H9 (cell line): ENCODE data around the gene MAPKAPK2. TPM values are rescaled to one million over a fixed set of nuclear protein-coding genes. Genes with fewer than 3 reads are reported as not detected.

Source experiments
- DNase-seq: peaks from one replicate; pipeline ENCODE4 v3.0.0-alpha.2; 2017
- H2AFZ ChIP-seq: one replicate; pipeline ENCODE4 v1.6.1; 2013; ENCODE audit warnings: mild to moderate bottlenecking, low read length, control low read depth, moderate library complexity
- H2AK5ac ChIP-seq: 2 replicates; pipeline ENCODE4 v1.6.1; 2013; ENCODE audit warnings: low read length, control low read depth, mixed read lengths; ENCODE audit not compliant: insufficient read length
- H2BK120ac ChIP-seq: one replicate; pipeline ENCODE4 v1.6.1; 2013; ENCODE audit warnings: low read depth, mild to moderate bottlenecking, low read length, control low read depth, inconsistent platforms; ENCODE audit not compliant: poor library complexity, severe bottlenecking
- H2BK12ac ChIP-seq: 2 replicates; pipeline ENCODE4 v1.6.1; 2013; ENCODE audit warnings: low read length, control low read depth, mixed read lengths, low read depth; ENCODE audit not compliant: insufficient read length
- H2BK15ac ChIP-seq: 2 replicates; pipeline ENCODE4 v1.6.1; 2013; ENCODE audit warnings: low read depth, low read length, control low read depth
- H2BK20ac ChIP-seq: one replicate; pipeline ENCODE4 v1.6.1; 2013; ENCODE audit warnings: low read depth, mild to moderate bottlenecking, low read length, control low read depth, inconsistent platforms; ENCODE audit not compliant: poor library complexity, severe bottlenecking
- H2BK5ac ChIP-seq: 2 replicates; pipeline ENCODE4 v1.6.1; 2013; ENCODE audit warnings: low read length, control low read depth, mixed read lengths; ENCODE audit not compliant: insufficient read length
- H3K14ac ChIP-seq: 2 replicates; pipeline ENCODE4 v1.6.1; 2013; ENCODE audit warnings: low read length, control low read depth; ENCODE audit not compliant: insufficient read depth
- H3K18ac ChIP-seq: 2 replicates; pipeline ENCODE4 v1.6.1; 2013; ENCODE audit warnings: low read depth, mild to moderate bottlenecking, mixed read lengths, low read length, control low read depth; ENCODE audit not compliant: insufficient read length
- H3K23ac ChIP-seq: 2 replicates; pipeline ENCODE4 v1.6.1; 2013; ENCODE audit warnings: low read length, control low read depth, mixed read lengths, low read depth; ENCODE audit not compliant: insufficient read length
- H3K23me2 ChIP-seq: 2 replicates; pipeline ENCODE4 v1.6.1; 2013; ENCODE audit warnings: low read depth, mild to moderate bottlenecking, mixed read lengths, low read length, control low read depth; ENCODE audit not compliant: insufficient read length, poor library complexity, severe bottlenecking
- H3K27ac ChIP-seq: 2 replicates; pipeline ENCODE4 v1.5.1; 2013; ENCODE audit warnings: low read length, control low read depth, mixed read lengths, low read depth; ENCODE audit not compliant: insufficient read length
- H3K27me3 ChIP-seq: 2 replicates; pipeline ENCODE4 v1.6.1; 2013; ENCODE audit warnings: low read length, control low read depth, inconsistent platforms; ENCODE audit not compliant: insufficient read depth
- H3K4ac ChIP-seq: 2 replicates; pipeline ENCODE4 v1.6.1; 2013; ENCODE audit warnings: low read depth, mild to moderate bottlenecking, control low read depth, inconsistent platforms, low read length, moderate library complexity
- H3K4me1 ChIP-seq: 2 replicates; pipeline ENCODE4 v1.6.1; 2013; ENCODE audit warnings: low read length, control low read depth, inconsistent platforms; ENCODE audit not compliant: insufficient read depth
- H3K4me2 ChIP-seq: 2 replicates; pipeline ENCODE4 v1.6.1; 2013; ENCODE audit warnings: low read length, control low read depth, mixed read lengths; ENCODE audit not compliant: insufficient read length, insufficient read depth
- H3K56ac ChIP-seq: 2 replicates; pipeline ENCODE4 v1.6.1; 2013; ENCODE audit warnings: low read depth, mild to moderate bottlenecking, mixed read lengths, low read length, control low read depth; ENCODE audit not compliant: insufficient read length
- H3K79me1 ChIP-seq: 2 replicates; pipeline ENCODE4 v1.6.1; 2013; ENCODE audit warnings: low read depth, mild to moderate bottlenecking, moderate library complexity, low read length, control low read depth, inconsistent platforms; ENCODE audit not compliant: insufficient read depth, poor library complexity, severe bottlenecking
- H3K79me2 ChIP-seq: 2 replicates; pipeline ENCODE4 v1.6.1; 2013; ENCODE audit warnings: low read length, control low read depth, inconsistent platforms; ENCODE audit not compliant: insufficient read depth
- H3K9ac ChIP-seq: 2 replicates; pipeline ENCODE4 v1.6.1; 2013; ENCODE audit warnings: low read length, control low read depth, mixed read lengths; ENCODE audit not compliant: insufficient read length; ENCODE audit errors: extremely low read depth
- H3K9me3 ChIP-seq: one replicate; pipeline ENCODE4 v1.6.1; 2013; ENCODE audit warnings: low read depth, low read length, inconsistent platforms; ENCODE audit not compliant: control insufficient read depth
- H3T11ph ChIP-seq: one replicate; pipeline ENCODE4 v1.6.1; 2013; ENCODE audit warnings: mild to moderate bottlenecking, low read length, control low read depth, inconsistent platforms
- H4K20me1 ChIP-seq: one replicate; pipeline ENCODE4 v1.6.1; 2013; ENCODE audit not compliant: control insufficient read depth, insufficient read length, insufficient read depth
- H4K5ac ChIP-seq: 2 replicates; pipeline ENCODE4 v1.6.1; 2013; ENCODE audit warnings: low read depth, mild to moderate bottlenecking, mixed read lengths, low read length, control low read depth; ENCODE audit not compliant: insufficient read length
- H4K8ac ChIP-seq: replicated peaks from 2 replicates; pipeline ENCODE4 v1.6.1; 2013; ENCODE audit warnings: low read length, control low read depth, mixed read lengths, low read depth; ENCODE audit not compliant: insufficient read length
- H4K91ac ChIP-seq: 2 replicates; pipeline ENCODE4 v1.6.1; 2013; ENCODE audit warnings: low read depth, mild to moderate bottlenecking, moderate library complexity, mixed read lengths, low read length, control low read depth; ENCODE audit not compliant: insufficient read length
- H3K27ac Mint-ChIP-seq, 3 experiments: 2 replicates in 2 of 3; 3 replicates in 1 of 3; pipeline ENCODE4 v1.8.0; 2020 to 2021; ENCODE audit warnings: mixed read lengths in 3 of 3, mild to moderate bottlenecking in 1 of 3, moderate library complexity in 1 of 3
- H3K27me3 Mint-ChIP-seq: 2 replicates; pipeline ENCODE4 v1.8.0; 2021; ENCODE audit warnings: low read depth, mild to moderate bottlenecking, moderate library complexity, mixed read lengths
- H3K36me3 Mint-ChIP-seq, 3 experiments: 2 replicates in 2 of 3; 3 replicates in 1 of 3; pipeline ENCODE4 v1.8.0; 2020 to 2021; ENCODE audit warnings: low read depth in 3 of 3, mixed read lengths in 3 of 3; ENCODE audit not compliant: insufficient read depth in 1 of 3
- H3K4me1 Mint-ChIP-seq, 2 experiments: 2 replicates each; pipeline ENCODE4 v1.8.0; 2020; ENCODE audit warnings: mixed read lengths in 2 of 2
- H3K4me3 Mint-ChIP-seq, 2 experiments: 2 replicates in 1 of 2; 3 replicates in 1 of 2; pipeline ENCODE4 v1.8.0; 2020 to 2021; ENCODE audit warnings: mild to moderate bottlenecking in 2 of 2, mixed read lengths in 2 of 2, moderate library complexity in 1 of 2
- H3K9me3 Mint-ChIP-seq, 2 experiments: 2 replicates in 1 of 2; 3 replicates in 1 of 2; pipeline ENCODE4 v1.8.0; 2020; ENCODE audit warnings: mild to moderate bottlenecking in 2 of 2, mixed read lengths in 2 of 2, moderate library complexity in 1 of 2
- WGBS: extraction: QIAGEN DNeasy Blood & Tissue Kit; methylation state at CpG from one replicate; pipeline ENCODE4 v1.1.7; 2013; ENCODE audit warnings: missing lambda C conversion rate, low lambda C conversion rate, mixed read lengths; ENCODE audit not compliant: insufficient read length; ENCODE audit errors: extremely low coverage; 5-methylcytosine and 5-hydroxymethylcytosine counted together
- total RNA-seq: library from RNA; stranded (reverse); gene quantifications from 2 replicates; pipeline ENCODE4 v1.2.1, GENCODE V29; 2021
- TF ChIP-seq, protein P1 (sequence below): fragments of 200-600 bp; sonication (generic); conservative IDR thresholded peaks from 3 replicates; pipeline ENCODE4 v1.8.0; 2021; ENCODE audit warnings: antibody characterized with exemption, mild to moderate bottlenecking

MAPKAPK2 gene
- total RNA-seq, 1 experiment from 2014 or later = 50.1 TPM

GRCh38 chr1:206728697-206728987 is 43.9 kb downstream of the MAPKAPK2 start:
- H4K20me1 ChIP-seq = no peaks in the 10 kb centered on the region

More at GRCh38 chr1:206728697-206728987, 43.9 kb downstream of the MAPKAPK2 start:
- Histone ChIP-seq H3K9ac (no peak overlapping the region), H2AFZ (no peak overlapping the region), H3K14ac (no peak overlapping the region), H2BK15ac (no peak overlapping the region), H3K9me3 (no peaks in the 10 kb centered on the region), H3K27me3 (no peaks in the 10 kb centered on the region), H3K79me1 (no peaks in the 10 kb centered on the region), H2BK5ac (no peak overlapping the region), H3K4ac (no peak overlapping the region), H3K18ac (no peak overlapping the region), H4K8ac (no peak overlapping the region), H3K4me2 (no peak overlapping the region), H2AK5ac (no peak overlapping the region), H3K27ac (no peak overlapping the region), H2BK20ac (no peak overlapping the region), H2BK12ac (no peak overlapping the region), H3K4me1 (no peaks in the 10 kb centered on the region; the same call in 1 of the 2 replicates), H4K91ac (no peak overlapping the region), H3K23ac (no peak overlapping the region), H3K56ac (no peak overlapping the region), H4K5ac (no peak overlapping the region), H3T11ph (no peak overlapping the region), H3K23me2 (no peaks in the 10 kb centered on the region), H3K79me2 (no peaks in the 10 kb centered on the region), H2BK120ac (no peak overlapping the region)
- peaks cover 4 to 34% (median 34%) of the 10 kb centered on the region in 3 experiments; a peak in 6 of 7 replicates for H3K36me3 Mint-ChIP-seq
- TF ChIP-seq, protein P1, sequence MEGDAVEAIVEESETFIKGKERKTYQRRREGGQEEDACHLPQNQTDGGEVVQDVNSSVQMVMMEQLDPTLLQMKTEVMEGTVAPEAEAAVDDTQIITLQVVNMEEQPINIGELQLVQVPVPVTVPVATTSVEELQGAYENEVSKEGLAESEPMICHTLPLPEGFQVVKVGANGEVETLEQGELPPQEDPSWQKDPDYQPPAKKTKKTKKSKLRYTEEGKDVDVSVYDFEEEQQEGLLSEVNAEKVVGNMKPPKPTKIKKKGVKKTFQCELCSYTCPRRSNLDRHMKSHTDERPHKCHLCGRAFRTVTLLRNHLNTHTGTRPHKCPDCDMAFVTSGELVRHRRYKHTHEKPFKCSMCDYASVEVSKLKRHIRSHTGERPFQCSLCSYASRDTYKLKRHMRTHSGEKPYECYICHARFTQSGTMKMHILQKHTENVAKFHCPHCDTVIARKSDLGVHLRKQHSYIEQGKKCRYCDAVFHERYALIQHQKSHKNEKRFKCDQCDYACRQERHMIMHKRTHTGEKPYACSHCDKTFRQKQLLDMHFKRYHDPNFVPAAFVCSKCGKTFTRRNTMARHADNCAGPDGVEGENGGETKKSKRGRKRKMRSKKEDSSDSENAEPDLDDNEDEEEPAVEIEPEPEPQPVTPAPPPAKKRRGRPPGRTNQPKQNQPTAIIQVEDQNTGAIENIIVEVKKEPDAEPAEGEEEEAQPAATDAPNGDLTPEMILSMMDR = no peak
- no peaks in the 10 kb centered on the region for H3K9me3 Mint-ChIP-seq
- no CpG with 5 or more reads among the region's 9 CpGs for WGBS
- DNase-seq = no peak
- no peaks in the 10 kb centered on the region; the same call in 1 of the 2 replicates for H3K27me3 Mint-ChIP-seq
- peak overlapping the region in 1 of 3 experiments; percentile 83; a peak in 1 of 7 replicates for H3K27ac Mint-ChIP-seq
- H3K4me3 Mint-ChIP-seq = no peak overlapping the region
- peaks cover 18 to 23% of the 10 kb centered on the region in 2 experiments for H3K4me1 Mint-ChIP-seq
